Activated effector memory CD4-positive, alpha-beta T cell treated with Interleukin-2 at 50 U/mL for 16 hours (primary cell): ENCODE results near the gene LCN12.
A peak's percentile ranks its signal among the peaks of the same experiment; 100 is the strongest.

Source experiments
- DNase-seq: peaks from one replicate; pipeline ENCODE4 v3.0.0-alpha.2; 2020

The LCN12 gene

DNA sequence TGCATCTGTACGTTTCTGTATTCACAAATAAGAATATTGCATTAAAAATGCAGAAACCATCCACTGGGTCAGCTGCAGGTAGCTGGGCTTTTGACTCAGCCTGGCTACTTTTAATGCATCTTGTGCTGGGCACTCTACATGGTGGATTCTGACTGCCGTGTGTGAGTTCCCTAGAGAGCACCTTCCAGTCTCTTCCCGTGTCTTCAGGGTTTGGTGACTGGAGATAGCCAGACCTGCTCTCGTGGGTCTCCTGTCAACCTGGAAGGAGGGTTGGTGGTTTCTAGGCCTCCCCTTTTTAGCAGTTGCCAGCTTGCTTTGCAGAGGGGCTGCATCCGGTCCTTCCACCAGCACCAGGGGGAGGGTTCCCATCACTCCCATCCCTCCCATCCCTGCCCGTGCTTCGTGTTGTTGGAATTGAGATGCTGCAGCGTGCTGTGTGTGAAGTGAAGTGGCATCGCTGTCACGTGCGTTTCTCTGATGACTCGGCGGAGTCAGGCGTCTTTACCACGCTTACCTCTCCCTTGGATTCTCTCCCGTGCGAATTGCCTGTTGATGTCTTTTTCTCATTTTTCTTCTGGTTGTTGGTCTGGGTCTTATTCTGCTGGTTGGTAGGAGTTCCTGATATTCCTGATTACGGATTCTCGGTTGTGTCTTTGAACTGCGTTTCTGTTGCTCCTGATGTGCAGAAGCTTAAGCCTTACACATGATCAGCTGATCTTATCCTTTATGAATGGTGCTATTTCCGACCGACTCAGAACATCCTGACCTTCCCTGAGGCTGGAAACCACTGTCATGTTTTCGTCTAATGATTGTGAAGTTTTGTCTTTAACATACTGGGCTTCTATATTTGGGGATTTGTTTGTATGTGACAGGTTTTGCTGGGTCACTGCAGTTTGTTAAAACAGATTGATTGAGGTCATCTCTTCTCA, 24.5 kb upstream of the LCN12 start:
- DNase-seq: no peak

DNA sequence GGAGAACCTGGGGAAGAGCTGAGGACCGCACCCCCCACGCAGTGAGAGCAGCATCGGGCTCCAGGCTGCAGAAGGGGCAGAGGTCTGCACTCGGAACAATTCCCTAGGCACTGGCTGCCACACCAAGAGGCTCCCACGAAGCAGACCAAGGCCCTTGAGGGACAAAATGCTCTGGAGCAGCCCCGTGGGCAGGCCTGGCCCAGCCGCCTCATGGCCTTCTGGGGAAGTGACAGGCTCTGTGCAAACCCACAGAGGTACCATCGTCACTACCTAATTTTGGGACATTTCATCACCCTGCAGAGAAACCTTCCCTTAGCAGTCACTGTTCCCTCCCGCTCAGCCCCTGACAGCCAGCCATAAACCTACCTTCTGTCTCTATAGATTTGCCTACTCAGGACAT, 23.5 kb upstream of the LCN12 start:
- DNase-seq: no peak

DNA sequence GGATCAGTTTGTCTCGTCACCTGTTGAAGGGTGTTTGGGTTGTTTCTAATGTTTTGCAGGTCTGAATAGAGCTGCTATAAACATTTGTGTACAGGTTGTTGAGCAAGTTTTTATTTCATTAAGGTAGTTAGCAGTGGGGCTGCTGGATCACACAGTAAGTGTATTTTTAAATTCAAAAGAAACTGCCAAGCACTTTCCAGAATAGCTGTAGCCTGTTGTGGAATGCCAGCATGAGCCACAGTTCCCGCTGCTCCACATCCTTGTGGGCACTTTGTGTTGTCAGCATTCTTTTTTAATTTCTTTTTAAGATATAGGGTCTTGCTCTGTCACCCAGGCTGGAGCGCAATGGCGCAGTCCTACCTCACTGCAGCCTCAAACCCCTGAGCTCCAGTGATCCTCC, 22.1 kb upstream of the LCN12 start:
- no peak for DNase-seq

- no peak for DNase-seq
Measured at GRCh38 chr9:136931611-136932130, 20.4 kb upstream of the LCN12 start.

- no peak for DNase-seq
Measured at GRCh38 chr9:136934277-136934676, 17.8 kb upstream of the LCN12 start.

GRCh38 chr9:136935651-136936050, 16.4 kb upstream of the LCN12 start:
- DNase-seq: no peak

GRCh38 chr9:136936645-136937170, 15.4 kb upstream of the LCN12 start:
- DNase-seq: no peak

DNA sequence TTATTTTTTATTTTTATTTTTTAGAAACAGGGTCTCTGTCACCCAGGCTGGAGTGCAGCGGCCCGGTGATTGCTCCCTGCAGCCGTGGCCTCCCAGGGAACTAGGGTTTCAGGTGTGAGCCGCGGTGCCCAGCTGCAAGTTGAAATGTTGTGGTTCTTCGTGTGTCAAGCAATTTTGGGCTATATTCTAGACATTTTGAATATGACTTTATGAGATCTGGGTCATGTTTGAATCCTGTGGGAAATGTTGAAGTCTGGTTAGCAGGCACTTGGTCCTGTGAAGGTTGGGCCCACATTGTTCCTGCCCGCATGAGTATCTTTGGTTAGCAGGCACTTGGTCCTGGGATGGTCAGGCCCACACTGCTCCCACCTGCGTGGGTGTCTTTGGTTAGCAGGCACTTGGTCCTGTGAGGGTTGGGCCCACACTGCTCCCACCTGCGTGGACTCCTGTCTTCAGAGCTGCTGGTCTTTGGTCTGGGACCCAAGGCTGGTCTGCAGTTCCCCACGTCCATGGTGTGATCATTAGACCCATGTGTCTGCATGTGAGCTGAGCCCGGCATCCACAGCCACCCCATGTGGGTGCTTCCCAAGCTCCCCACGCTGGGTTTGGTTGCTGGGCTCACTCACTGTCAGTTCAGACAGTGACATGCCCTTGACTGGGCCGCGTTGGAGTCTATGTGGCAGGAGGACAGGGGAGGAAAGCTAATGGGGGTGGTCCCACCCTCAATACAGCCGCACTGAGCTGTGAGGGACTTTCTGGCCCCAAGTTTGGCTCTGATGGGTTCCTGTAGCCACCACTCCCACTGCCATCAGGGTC, 14.7 kb upstream of the LCN12 start:
- no peak for DNase-seq

- no peak for DNase-seq
Measured at GRCh38 chr9:136939431-136939995, 12.6 kb upstream of the LCN12 start.

- DNase-seq: no peak
Measured at GRCh38 chr9:136939996-136940525, 12.0 kb upstream of the LCN12 start.

DNA sequence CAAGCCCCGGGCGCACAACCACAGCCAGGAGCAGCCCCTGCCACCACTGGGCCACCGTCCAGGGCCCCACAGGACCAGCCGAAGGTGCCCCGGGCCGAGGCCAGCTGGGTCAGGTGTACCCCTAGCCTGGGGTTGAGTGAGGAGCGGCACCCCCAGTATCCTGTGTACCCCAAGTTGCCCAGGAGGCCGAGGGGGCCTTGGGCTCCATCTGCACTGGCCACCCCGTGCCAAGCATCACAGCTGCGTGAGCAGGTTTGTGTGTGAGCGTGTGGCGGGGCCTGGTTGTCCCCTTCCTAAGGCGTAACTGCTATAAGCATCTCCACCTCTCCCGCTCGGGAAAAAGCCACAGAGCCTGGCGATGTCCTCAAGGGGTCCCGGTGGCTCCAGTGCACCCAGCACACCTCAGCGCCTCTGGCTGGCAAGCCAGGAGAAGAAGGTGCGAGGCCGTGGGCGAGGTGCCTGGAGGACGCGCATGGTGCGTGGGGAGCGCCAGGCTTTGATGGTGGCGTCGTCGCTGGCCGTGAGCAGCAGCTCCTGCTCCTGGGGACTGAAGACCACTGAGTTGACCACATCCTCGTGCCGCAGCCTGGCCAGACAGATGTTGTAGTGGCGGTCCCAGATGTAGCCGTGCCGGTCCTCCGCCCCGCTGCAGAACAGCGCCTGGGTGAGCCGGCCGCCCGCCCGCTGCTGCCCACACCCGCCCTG, 11.4 kb upstream of the LCN12 start:
- DNase-seq: no peak

DNA sequence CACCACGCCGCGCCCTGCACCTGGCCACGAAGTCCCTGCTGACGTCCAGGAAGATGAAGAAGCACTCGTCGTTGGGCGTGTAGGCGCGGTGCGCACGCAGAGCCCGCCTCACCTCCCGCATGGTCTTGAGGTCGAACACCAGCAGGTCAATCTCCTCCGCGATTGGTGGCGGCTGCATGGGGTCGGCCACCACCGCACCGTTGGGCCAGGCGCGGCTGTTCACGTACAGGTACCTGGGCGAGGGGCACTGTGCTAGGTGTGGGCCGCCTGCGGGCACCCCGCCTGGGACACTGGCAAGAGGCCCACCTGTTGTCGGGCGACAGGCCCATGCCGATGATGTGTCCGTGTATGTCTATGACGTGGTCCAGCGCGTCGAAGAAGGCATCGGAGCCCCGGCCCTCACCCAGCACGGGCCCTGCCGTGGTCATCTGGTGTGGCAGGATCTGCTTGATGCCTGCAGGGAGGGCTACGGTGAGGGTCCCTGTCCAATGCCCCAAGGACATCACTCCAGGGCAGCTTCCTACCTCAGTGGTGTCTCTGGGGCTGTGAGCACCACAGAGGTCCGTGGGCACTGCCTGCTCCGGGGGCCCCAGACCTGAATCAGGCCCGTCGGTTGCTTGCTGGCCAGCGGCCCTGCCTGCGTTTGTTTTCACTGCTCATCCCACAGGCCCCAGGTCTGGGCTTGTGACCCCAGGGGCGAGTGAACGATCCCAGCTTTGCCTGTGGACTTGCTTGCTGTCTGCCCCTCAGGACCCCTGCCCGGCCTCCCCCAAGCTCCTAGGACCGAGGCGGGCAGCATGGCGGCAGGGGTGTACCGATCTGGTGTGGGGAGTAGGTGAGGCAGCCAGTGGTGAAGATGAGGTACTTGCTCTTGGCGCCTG, 10.6 kb upstream of the LCN12 start:
- DNase-seq: no peak

DNA sequence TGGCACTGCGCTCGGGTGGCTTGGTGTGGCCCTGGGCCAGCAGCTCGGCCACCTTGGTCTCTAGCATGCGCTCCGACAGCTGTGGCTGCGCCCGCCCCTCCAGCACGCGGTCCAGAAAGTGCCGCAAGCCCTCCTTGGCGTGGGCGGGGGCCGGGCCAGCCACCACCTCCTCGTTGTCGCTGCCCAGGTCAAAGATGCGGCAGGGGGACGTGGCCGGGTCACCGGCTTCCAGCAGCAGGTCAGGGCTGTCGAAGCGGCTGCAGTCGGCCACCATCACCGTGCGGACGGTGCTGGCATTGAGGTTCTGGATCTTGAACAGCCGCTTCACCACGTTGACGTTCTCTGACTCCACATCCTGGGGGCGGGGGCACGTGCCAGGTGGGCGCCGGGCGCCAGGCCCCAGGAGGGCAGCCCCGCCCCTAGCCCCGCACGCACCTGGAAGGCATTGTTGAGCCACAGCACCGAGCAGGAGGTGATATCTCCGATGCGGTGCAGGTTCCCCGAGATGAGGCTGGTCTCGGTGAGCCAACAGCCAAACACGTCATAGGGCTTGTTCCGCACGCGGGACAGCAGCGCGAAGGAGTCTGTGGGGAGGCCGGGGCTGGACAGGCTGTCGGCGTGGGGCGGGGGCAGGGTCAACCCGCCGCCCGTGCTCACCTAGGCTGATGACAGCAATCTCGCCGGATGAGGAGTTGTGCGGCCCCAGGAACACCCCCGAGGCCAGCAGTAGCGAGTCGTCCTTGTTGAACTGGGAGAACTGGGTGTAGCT, 9.8 kb upstream of the LCN12 start:
- no peak for DNase-seq

- no peak for DNase-seq
Measured at GRCh38 chr9:136942881-136943230, 9.2 kb upstream of the LCN12 start.

DNA sequence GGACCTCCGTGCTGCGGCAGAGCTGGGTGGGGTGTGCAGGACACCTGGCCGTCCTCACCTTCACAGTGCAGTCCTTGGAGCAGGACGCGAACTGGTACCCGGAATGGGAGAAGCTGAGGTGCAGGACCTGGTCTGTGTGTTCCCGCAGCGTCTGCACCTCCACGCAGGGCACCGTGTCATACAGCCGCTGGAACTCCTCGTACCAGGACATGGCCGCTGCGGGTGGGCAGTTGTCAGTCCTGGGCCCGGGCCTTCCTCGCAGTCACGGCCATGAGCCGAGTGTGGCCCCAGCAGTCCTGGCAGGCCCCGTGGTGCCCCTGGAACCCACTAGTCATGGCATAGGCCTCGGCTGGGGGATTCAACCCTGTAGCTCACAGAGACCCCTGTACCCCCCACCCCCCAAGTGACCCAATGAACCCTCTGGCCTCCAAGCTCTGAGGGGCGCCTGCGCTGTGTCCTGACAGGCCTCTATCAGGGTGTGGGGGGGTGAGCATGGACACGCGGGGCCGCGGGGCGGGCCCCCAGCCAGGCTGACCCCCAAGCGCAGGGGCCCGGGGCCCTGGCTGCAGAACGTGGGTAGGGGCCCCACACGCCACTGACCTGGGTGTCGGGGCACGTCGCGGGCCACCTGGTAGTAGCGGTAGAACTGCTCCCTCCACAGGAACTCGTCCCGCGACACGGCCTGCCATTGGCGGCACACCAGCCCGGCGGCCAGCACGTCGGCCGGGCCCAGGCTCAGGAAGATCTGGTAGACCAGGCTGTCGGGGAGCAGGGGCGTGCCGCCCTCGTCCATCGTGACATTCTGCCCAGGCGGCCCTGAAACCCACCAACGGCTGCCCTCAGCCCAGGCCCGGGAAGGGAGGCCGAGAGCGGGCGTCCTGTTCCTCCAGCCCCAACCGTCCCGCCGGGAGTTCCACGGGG, 8.5 kb upstream of the LCN12 start:
- no peak for DNase-seq

GRCh38 chr9:136944212-136944518, 7.9 kb upstream of the LCN12 start:
- no peak for DNase-seq

GRCh38 chr9:136944519-136945332, 7.3 kb upstream of the LCN12 start, which contains the start of the genes C8G and FBXW5:
Gene C8G (plus strand): TSS chr9:136945243. CDS start chr9:136945321, 78 bp downstream.
Gene FBXW5 (minus strand): TSS chr9:136944738. CDS start chr9:136944083, 655 bp downstream.
- peak; percentile 94 for DNase-seq
